ENCODE results near the gene MROH8.

- TF ChIP-seq CTCF (IDR thresholded peaks at IDR 0.05): no peak
- no peak for TF ChIP-seq POLR2A (IDR thresholded peaks at IDR 0.05)
Observed at GRCh38 chr20:37151529-37151928, 27.8 kb downstream of the MROH8 start.
